Peyer's patch (tissue), 4 donors: Measurements from ENCODE around the gene GOT2. TPM values are rescaled to one million over a fixed set of nuclear protein-coding genes. Genes with fewer than 3 reads are reported as not detected.
A peak's percentile ranks its signal among the peaks of the same experiment; 100 is the strongest.
"Not testable (repeated sequence)": the region's sequence is repeated elsewhere in the genome, so short reads cannot be mapped to it uniquely, and the experiment has no call there.

Source experiments
- DNase-seq, 3 donors: peaks; one replicate each; pipeline ENCODE4 v3.0.0-alpha.2; 2017 to 2019
- H3K27ac ChIP-seq, 4 donors: fragments of 200-600 bp; sonication (generic); one replicate each; pipeline ENCODE4 v1.5.1; 2016 to 2019
- H3K27me3 ChIP-seq, 2 donors: fragments of 200-600 bp; sonication (generic); one replicate each; pipeline ENCODE4 v1.5.1; 2019
- H3K36me3 ChIP-seq, 3 donors: fragments of 200-600 bp; sonication (generic); one replicate each; pipeline ENCODE4 v1.5.1; 2016 to 2019
- H3K4me1 ChIP-seq, 4 donors: fragments of 200-600 bp; sonication (generic); one replicate each; pipeline ENCODE4 v1.5.1; 2016 to 2019
- H3K4me3 ChIP-seq, 4 donors: fragments of 200-600 bp; sonication (generic); 1 replicate in 3 of 4; 2 replicates in 1 of 4; pipeline ENCODE4 v1.5.1; 2016 to 2019; ENCODE audit warnings: mild to moderate bottlenecking in 1 of 4
- H3K9me3 ChIP-seq, 4 donors: fragments of 200-600 bp; sonication (generic); one replicate each; pipeline ENCODE4 v1.5.1; 2016 to 2019; ENCODE audit warnings: mild to moderate bottlenecking in 1 of 4
- CTCF ChIP-seq, 6 experiments: fragments of 450-650 bp in 4 of 6; fragments of 200-600 bp in 2 of 6; sonication (generic) in 1 of 6; IDR thresholded peaks; one replicate each; pipeline ENCODE4 v1.5.1; 2017 to 2019; ENCODE audit warnings: antibody characterized with exemption in 6 of 6, mild to moderate bottlenecking in 3 of 6, moderate library complexity in 1 of 6
- POLR2A ChIP-seq, 2 donors: fragments of 450-650 bp; IDR thresholded peaks; one replicate each; pipeline ENCODE4 v1.5.1; 2017; ENCODE audit warnings: antibody characterized with exemption in 2 of 2, mild to moderate bottlenecking in 2 of 2, moderate library complexity in 2 of 2
- total RNA-seq, 4 donors: library from RNA; depleted of rRNA; stranded (reverse); fragments of >200 nt; gene quantifications; one replicate each; pipeline ENCODE4 v1.1.0, GENCODE V29; 2016

GOT2 gene
- 10 to 100 TPM; 57.0 to 72.7 (median 67.1) TPM for total RNA-seq

DNA sequence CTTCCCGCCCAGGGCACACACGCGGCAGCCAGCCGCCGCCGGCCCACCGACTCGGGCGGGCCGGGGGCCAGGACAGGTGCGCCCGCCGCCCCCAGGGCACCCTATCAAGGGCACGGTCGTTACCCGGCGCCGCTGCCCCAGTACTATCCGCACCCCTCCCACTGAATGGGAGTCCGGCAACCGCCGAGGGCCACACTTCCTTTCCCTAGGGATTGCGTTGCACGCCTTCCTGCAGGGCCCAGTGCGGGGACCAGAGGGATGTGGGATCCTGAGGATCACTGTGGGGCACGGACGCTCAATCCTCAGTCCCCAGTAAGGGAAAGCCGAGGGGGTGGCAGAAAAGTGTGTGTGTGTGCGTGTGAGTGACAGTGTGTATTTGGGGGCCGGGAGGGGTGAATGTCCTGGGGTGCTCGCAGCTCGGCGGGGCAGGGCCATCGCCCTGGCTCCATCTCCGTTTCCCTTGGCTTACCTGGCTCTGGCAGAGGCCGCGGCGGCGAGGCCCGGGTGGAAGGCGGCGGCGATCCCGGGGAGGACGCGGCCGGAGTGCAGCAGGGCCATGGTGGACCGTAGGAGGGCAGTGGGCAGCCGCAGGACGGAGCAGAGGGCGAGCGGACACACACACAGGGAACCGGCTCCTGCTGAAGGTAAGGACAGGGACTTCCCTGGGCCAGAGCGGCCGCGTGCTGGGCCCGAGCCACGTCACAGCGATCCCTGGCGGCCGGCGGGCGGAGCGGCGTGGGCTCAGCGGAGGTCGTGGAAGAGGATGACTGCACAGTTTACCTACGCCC, at the start of gene GOT2:
Gene GOT2, minus strand, starts transcription at position 646 of the 788 bp plus-strand sequence. Its CDS starts 88 bp downstream, at position 558.
- Histone ChIP-seq H3K9me3 (no peaks in the 10 kb centered on the region), H3K4me1 (peaks cover 0 to 22% (median 1%) of the 10 kb centered on the region in 4 donors), H3K27me3 (no peaks in the 10 kb centered on the region), H3K27ac (peak within 1 kb of the TSS; percentile 70 to 81 (median 77)), H3K36me3 (no peaks in the 10 kb centered on the region), H3K4me3 (peak within 1 kb of the TSS; percentile 88 to 94 (median 92))
- TF ChIP-seq POLR2A (IDR thresholded peaks at IDR 0.05) (peak; percentile 44 to 58), CTCF (IDR thresholded peaks at IDR 0.05) (peak; percentile 73 to 93 (median 82))
- DNase-seq: peak; percentile 70 to 92 (median 90)

DNA sequence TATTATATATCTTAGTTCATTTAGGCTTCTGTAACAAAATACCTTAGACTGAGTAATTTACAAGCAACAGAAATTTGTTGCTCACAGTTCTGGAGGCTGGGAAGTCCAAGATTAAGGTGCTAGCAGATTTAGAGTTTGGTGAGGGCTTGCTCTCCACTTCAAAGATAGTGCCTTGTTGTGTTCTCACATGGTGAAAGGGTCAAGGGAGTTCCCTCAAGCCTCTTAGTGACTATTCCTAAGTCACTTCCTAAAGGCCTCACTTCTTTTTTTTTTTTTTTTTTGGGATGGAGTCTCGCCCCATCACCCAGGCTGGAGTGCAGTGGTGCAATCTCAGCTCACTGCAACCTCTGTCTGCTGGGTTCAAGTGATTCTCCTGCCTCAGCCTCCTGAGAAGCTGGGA, 45.2 kb upstream of the GOT2 start:
- not testable (repeated sequence) for H3K27me3 ChIP-seq, H3K9me3 ChIP-seq, DNase-seq, H3K4me1 ChIP-seq, H3K27ac ChIP-seq, H3K36me3 ChIP-seq, H3K4me3 ChIP-seq

GRCh38 chr16:58773870-58774269, 39.8 kb upstream of the GOT2 start:
- no peak for TF ChIP-seq POLR2A (IDR thresholded peaks at IDR 0.05)
- no peak for TF ChIP-seq CTCF (IDR thresholded peaks at IDR 0.05)
- Histone ChIP-seq H3K27me3 (no peaks in the 10 kb centered on the region), H3K36me3 (no peaks in the 10 kb centered on the region), H3K4me1 (no peaks in the 10 kb centered on the region), H3K27ac (no peak overlapping the region), H3K4me3 (no peak overlapping the region), H3K9me3 (no peaks in the 10 kb centered on the region)
- DNase-seq: no peak

- Histone ChIP-seq H3K36me3 (no peaks in the 10 kb centered on the region), H3K9me3 (no peaks in the 10 kb centered on the region), H3K27ac (no peak overlapping the region), H3K4me1 (no peaks in the 10 kb centered on the region), H3K27me3 (no peaks in the 10 kb centered on the region), H3K4me3 (no peak overlapping the region)
- no peak for DNase-seq
- no peak for TF ChIP-seq POLR2A (IDR thresholded peaks at IDR 0.05)
- TF ChIP-seq CTCF (IDR thresholded peaks at IDR 0.05): no peak
These were observed 34.0 kb upstream of the GOT2 start for GRCh38 chr16:58768145-58768544.

GRCh38 chr16:58767581-58767980, 33.5 kb upstream of the GOT2 start:
- TF ChIP-seq CTCF (IDR thresholded peaks at IDR 0.05) (no peak), POLR2A (IDR thresholded peaks at IDR 0.05) (no peak)
- no peak for DNase-seq

GRCh38 chr16:58756650-58757332, 22.7 kb upstream of the GOT2 start:
- no peak overlapping the region for H3K27ac ChIP-seq
- DNase-seq: no peak
- no peaks in the 10 kb centered on the region for H3K27me3 ChIP-seq
- no peak for TF ChIP-seq POLR2A (IDR thresholded peaks at IDR 0.05)
- TF ChIP-seq CTCF (IDR thresholded peaks at IDR 0.05): no peak
- H3K9me3 ChIP-seq: no peaks in the 10 kb centered on the region
- no peaks in the 10 kb centered on the region for H3K36me3 ChIP-seq
- H3K4me1 ChIP-seq: no peaks in the 10 kb centered on the region
- H3K4me3 ChIP-seq: no peak overlapping the region

More at GRCh38 chr16:58767581-58767980, 33.5 kb upstream of the GOT2 start:
- no peaks in the 10 kb centered on the region for H3K36me3 ChIP-seq
- H3K27me3 ChIP-seq: no peaks in the 10 kb centered on the region
- H3K4me3 ChIP-seq: no peak overlapping the region
- no peaks in the 10 kb centered on the region for H3K9me3 ChIP-seq
- H3K4me1 ChIP-seq: no peaks in the 10 kb centered on the region
- H3K27ac ChIP-seq: no peak overlapping the region
